Skeletal muscle tissue (tissue), 4 donors: Measurements from ENCODE around the gene RAP1GAP2. TPM values are rescaled to one million over a fixed set of nuclear protein-coding genes. Genes with fewer than 3 reads are reported as not detected.

Experiments used
- H3K27ac ChIP-seq: one replicate; pipeline ENCODE4 v1.7.0; 2013; ENCODE audit warnings: mild to moderate bottlenecking, low read depth, low read length, inconsistent platforms
- H3K27me3 ChIP-seq, 3 donors: one replicate each; pipeline ENCODE4 v1.7.0; 2013; ENCODE audit warnings: low read length in 3 of 3; ENCODE audit not compliant: control insufficient read depth in 3 of 3, insufficient read depth in 3 of 3
- H3K36me3 ChIP-seq, 3 donors: one replicate each; pipeline ENCODE4 v1.7.0; 2013; ENCODE audit warnings: low read length in 3 of 3; ENCODE audit not compliant: control insufficient read depth in 3 of 3, insufficient read depth in 3 of 3
- H3K4me1 ChIP-seq, 3 donors: one replicate each; pipeline ENCODE4 v1.7.0; 2013; ENCODE audit warnings: low read length in 3 of 3, mild to moderate bottlenecking in 3 of 3; ENCODE audit not compliant: control insufficient read depth in 3 of 3, insufficient read depth in 3 of 3
- H3K4me3 ChIP-seq, 3 donors: one replicate each; pipeline ENCODE4 v1.7.0; 2013; ENCODE audit warnings: low read length in 3 of 3
- H3K9ac ChIP-seq, 3 donors: one replicate each; pipeline ENCODE4 v1.7.0; 2013; ENCODE audit warnings: low read length in 3 of 3, mild to moderate bottlenecking in 3 of 3, moderate library complexity in 2 of 3, low read depth in 1 of 3
- H3K9me3 ChIP-seq, 3 donors: one replicate each; pipeline ENCODE4 v1.7.0; 2013; ENCODE audit warnings: low read length in 3 of 3; ENCODE audit not compliant: control insufficient read depth in 3 of 3
- total RNA-seq: library from RNA; depleted of rRNA; stranded (reverse); fragments of >200 nt; gene quantifications from one replicate; pipeline ENCODE4 v1.2.3, GENCODE V29; 2014
- donor health status: Osteomylitis.

RAP1GAP2 gene
- total RNA-seq, 1 donor from 2014 or later = 2.1 TPM

- H3K4me1 ChIP-seq = peaks cover 2 to 4% (median 3%) of the 10 kb centered on the region in 3 donors
- no peaks in the 10 kb centered on the region for H3K9me3 ChIP-seq
- no peak overlapping the region for H3K27ac ChIP-seq
- H3K9ac ChIP-seq = no peak overlapping the region
- H3K27me3 ChIP-seq = no peaks in the 10 kb centered on the region
- H3K36me3 ChIP-seq = no peaks in the 10 kb centered on the region
- H3K4me3 ChIP-seq = no peak overlapping the region
Measured at GRCh38 chr17:3012926-3013581, 216.8 kb downstream of the RAP1GAP2 start.

- Histone ChIP-seq H3K27me3 (no peaks in the 10 kb centered on the region), H3K27ac (no peak overlapping the region), H3K36me3 (no peaks in the 10 kb centered on the region), H3K9ac (no peak overlapping the region), H3K4me3 (no peak overlapping the region), H3K4me1 (peaks cover 2 to 4% (median 3%) of the 10 kb centered on the region in 3 donors), H3K9me3 (no peaks in the 10 kb centered on the region)
Measured at GRCh38 chr17:3015890-3016289, 219.7 kb downstream of the RAP1GAP2 start.

- H3K27ac ChIP-seq = no peak overlapping the region
- no peaks in the 10 kb centered on the region for H3K27me3 ChIP-seq
- no peak overlapping the region for H3K9ac ChIP-seq
- no peaks in the 10 kb centered on the region for H3K4me1 ChIP-seq
- H3K9me3 ChIP-seq = peaks cover 4 to 6% (median 6%) of the 10 kb centered on the region in 3 donors
- no peak overlapping the region for H3K4me3 ChIP-seq
- H3K36me3 ChIP-seq = peaks cover 0 to 4% (median 0%) of the 10 kb centered on the region in 3 donors
Measured at GRCh38 chr17:3017936-3018335, 221.7 kb downstream of the RAP1GAP2 start.

- H3K9me3 ChIP-seq = peaks cover 8 to 9% (median 9%) of the 10 kb centered on the region in 3 donors
- H3K36me3 ChIP-seq = peaks cover 0 to 4% (median 0%) of the 10 kb centered on the region in 3 donors
Measured at GRCh38 chr17:3019761-3020160, 223.5 kb downstream of the RAP1GAP2 start.

GRCh38 chr17:3020381-3020780, 224.1 kb downstream of the RAP1GAP2 start:
- peaks cover 8 to 9% (median 9%) of the 10 kb centered on the region in 3 donors for H3K9me3 ChIP-seq
- no peaks in the 10 kb centered on the region for H3K27me3 ChIP-seq
- no peak overlapping the region for H3K4me3 ChIP-seq
- H3K27ac ChIP-seq = no peak overlapping the region
- H3K36me3 ChIP-seq = peaks cover 0 to 4% (median 0%) of the 10 kb centered on the region in 3 donors
- no peaks in the 10 kb centered on the region for H3K4me1 ChIP-seq
- no peak overlapping the region for H3K9ac ChIP-seq

More at GRCh38 chr17:3019761-3020160, 223.5 kb downstream of the RAP1GAP2 start:
- Histone ChIP-seq H3K27me3 (no peaks in the 10 kb centered on the region), H3K4me3 (no peak overlapping the region), H3K4me1 (no peaks in the 10 kb centered on the region), H3K9ac (no peak overlapping the region), H3K27ac (no peak overlapping the region)

GRCh38 chr17:3022197-3022596, 226.0 kb downstream of the RAP1GAP2 start:
- H3K27ac ChIP-seq = no peak overlapping the region
- peaks cover 8 to 9% (median 9%) of the 10 kb centered on the region in 3 donors for H3K9me3 ChIP-seq
- H3K4me1 ChIP-seq = no peaks in the 10 kb centered on the region
- H3K27me3 ChIP-seq = peaks cover 0 to 3% (median 0%) of the 10 kb centered on the region in 3 donors
- peaks cover 0 to 4% (median 0%) of the 10 kb centered on the region in 3 donors for H3K36me3 ChIP-seq
- no peak overlapping the region for H3K4me3 ChIP-seq
- no peak overlapping the region for H3K9ac ChIP-seq

- peaks cover 8 to 9% (median 9%) of the 10 kb centered on the region in 3 donors for H3K9me3 ChIP-seq
- no peaks in the 10 kb centered on the region for H3K4me1 ChIP-seq
- H3K36me3 ChIP-seq = peaks cover 0 to 4% (median 0%) of the 10 kb centered on the region in 3 donors
- peaks cover 0 to 3% (median 3%) of the 10 kb centered on the region in 3 donors for H3K27me3 ChIP-seq
- no peak overlapping the region for H3K9ac ChIP-seq
- no peak overlapping the region for H3K27ac ChIP-seq
- H3K4me3 ChIP-seq = no peak overlapping the region
Measured at GRCh38 chr17:3024346-3024745, 228.1 kb downstream of the RAP1GAP2 start.

GRCh38 chr17:3025421-3026124, 229.3 kb downstream of the RAP1GAP2 start:
- Histone ChIP-seq H3K27me3 (peaks cover 0 to 3% (median 3%) of the 10 kb centered on the region in 3 donors), H3K4me1 (no peaks in the 10 kb centered on the region), H3K9me3 (peaks cover 8 to 9% (median 9%) of the 10 kb centered on the region in 3 donors), H3K36me3 (peaks cover 0 to 4% (median 0%) of the 10 kb centered on the region in 3 donors), H3K27ac (no peak overlapping the region), H3K9ac (no peak overlapping the region), H3K4me3 (no peak overlapping the region)

GRCh38 chr17:3026125-3026855, 230.1 kb downstream of the RAP1GAP2 start:
- Histone ChIP-seq H3K9me3 (peaks cover 8 to 9% (median 9%) of the 10 kb centered on the region in 3 donors), H3K27me3 (peaks cover 0 to 3% (median 3%) of the 10 kb centered on the region in 3 donors), H3K4me1 (no peaks in the 10 kb centered on the region), H3K4me3 (no peak overlapping the region), H3K9ac (no peak overlapping the region), H3K36me3 (peaks cover 0 to 4% (median 0%) of the 10 kb centered on the region in 3 donors), H3K27ac (no peak overlapping the region)
